H1 (cell line): ENCODE results near the gene BLVRA. TPM values are rescaled to one million over a fixed set of nuclear protein-coding genes. Genes with fewer than 3 reads are reported as not detected.

Source experiments
- CTCF ChIA-PET: fragments of 300-600 bp; sonication (Branson Sonifier 250); formaldehyde crosslinking; loops from one replicate; lab custom pipeline; 2021; ENCODE audit not compliant: partially characterized antibody; lab: Charles Lee
- POLR2A ChIA-PET: fragments of 300-600 bp; sonication (Branson Sonifier 250); formaldehyde crosslinking; loops from one replicate; lab custom pipeline; 2021; ENCODE audit warnings: inconsistent platforms; ENCODE audit not compliant: partially characterized antibody; lab: Charles Lee
- DNase-seq, 2 experiments: peaks; one replicate each; pipeline versions ENCODE4 v3.0.0 to v3.0.0-alpha.2; 2010 to 2022; ENCODE audit warnings: low spot score in 2 of 2, low read depth in 1 of 2, mixed read lengths in 1 of 2
- FAIRE-seq: peaks from 2 replicates; lab custom pipeline; 2011; peaks lifted over from hg19 to GRCh38; lab: Jason Lieb, UNC
- H2AFZ ChIP-seq: 2 replicates; pipeline ENCODE4 v1.8.1; 2012; ENCODE audit warnings: low read length, inconsistent platforms
- H2AK5ac ChIP-seq: 2 replicates; pipeline ENCODE4 v1.6.1; 2013; ENCODE audit warnings: low read depth, low read length
- H2BK120ac ChIP-seq: replicated peaks from 2 replicates; pipeline ENCODE3; 2013; ENCODE audit warnings: low read depth, low read length, inconsistent platforms
- H2BK12ac ChIP-seq: 2 replicates; pipeline ENCODE4 v1.6.1; 2013; ENCODE audit warnings: low read depth, low read length
- H2BK15ac ChIP-seq: 2 replicates; pipeline ENCODE4 v1.6.1; 2013; ENCODE audit warnings: low read length
- H2BK20ac ChIP-seq: 2 replicates; pipeline ENCODE4 v1.6.1; 2013; ENCODE audit warnings: low read length
- H2BK5ac ChIP-seq: 2 replicates; pipeline ENCODE4 v1.6.1; 2013; ENCODE audit warnings: low read depth, low read length
- H3K14ac ChIP-seq: 2 replicates; pipeline ENCODE4 v1.6.1; 2013; ENCODE audit warnings: inconsistent platforms; ENCODE audit not compliant: insufficient read length
- H3K18ac ChIP-seq: 2 replicates; pipeline ENCODE4 v1.6.1; 2013; ENCODE audit warnings: low read length; ENCODE audit errors: extremely low read depth
- H3K23ac ChIP-seq: 2 replicates; pipeline ENCODE4 v1.6.1; 2013; ENCODE audit warnings: inconsistent platforms; ENCODE audit not compliant: insufficient read length
- H3K23me2 ChIP-seq: 2 replicates; pipeline ENCODE4 v1.6.1; 2013; ENCODE audit warnings: low read depth, low read length
- H3K27ac ChIP-seq: 2 replicates; pipeline ENCODE4 v1.6.1; 2011; ENCODE audit warnings: low read depth, low read length, inconsistent platforms
- H3K27me3 ChIP-seq, 4 experiments: replicated peaks in 1 of 4; 1 replicate in 1 of 4; 2 replicates in 3 of 4; pipeline versions ENCODE4 v1.6.1 to v1.8.1; 2011 to 2013; ENCODE audit warnings: low read length in 3 of 4, mild to moderate bottlenecking in 3 of 4, inconsistent platforms in 2 of 4, mixed read lengths in 2 of 4, moderate library complexity in 1 of 4; ENCODE audit not compliant: control insufficient read depth in 3 of 4, insufficient read depth in 3 of 4; ENCODE audit errors: extremely low read depth in 1 of 4
- H3K36me3 ChIP-seq, 4 experiments: 2 replicates each; pipeline versions ENCODE4 v1.6.1 to v1.8.1; 2011 to 2013; ENCODE audit warnings: mild to moderate bottlenecking in 4 of 4, low read length in 3 of 4, moderate library complexity in 2 of 4, control low read depth in 1 of 4, inconsistent platforms in 1 of 4; ENCODE audit not compliant: insufficient read depth in 4 of 4, control insufficient read depth in 2 of 4
- H3K4ac ChIP-seq: replicated peaks from 2 replicates; pipeline ENCODE3; 2013; ENCODE audit warnings: low read length, low read depth, mixed read lengths, inconsistent platforms; ENCODE audit not compliant: insufficient read length
- H3K4me1 ChIP-seq, 4 experiments: replicated peaks in 1 of 4; 1 replicate in 1 of 4; 2 replicates in 3 of 4; pipeline versions ENCODE4 v1.6.1 to v1.8.1; 2011 to 2013; ENCODE audit warnings: low read length in 3 of 4, inconsistent platforms in 2 of 4, mixed read lengths in 1 of 4; ENCODE audit not compliant: insufficient read depth in 4 of 4, control insufficient read depth in 3 of 4
- H3K4me2 ChIP-seq, 2 experiments: 2 replicates each; pipeline versions ENCODE4 v1.6.1 to v1.8.1; 2011 to 2013; ENCODE audit warnings: low read depth in 2 of 2, low read length in 2 of 2, control low read depth in 1 of 2, inconsistent platforms in 1 of 2, mild to moderate bottlenecking in 1 of 2; ENCODE audit not compliant: insufficient read depth in 1 of 2
- H3K4me3 ChIP-seq, 4 experiments: fragments of 200-600, 300-600 bp in 1 of 4; sonication (generic), shearing (Covaris generic), sonication (Bioruptor Twin) in 1 of 4; 2 replicates each; pipeline versions ENCODE4 v1.5.1 to v1.8.1; 2011 to 2016; ENCODE audit warnings: low read length in 4 of 4, low read depth in 3 of 4, control low read depth in 2 of 4, inconsistent platforms in 2 of 4, mild to moderate bottlenecking in 2 of 4, mixed read lengths in 1 of 4, moderate library complexity in 1 of 4; ENCODE audit not compliant: insufficient read depth in 2 of 4; ENCODE audit errors: extremely low read depth in 1 of 4
- H3K56ac ChIP-seq: replicated peaks from 2 replicates; pipeline ENCODE3; 2013; ENCODE audit warnings: low read depth, mild to moderate bottlenecking, mixed read lengths, low read length, inconsistent platforms; ENCODE audit not compliant: insufficient read length
- H3K79me1 ChIP-seq: 2 replicates; pipeline ENCODE4 v1.6.1; 2013; ENCODE audit warnings: low read depth, low read length, control low read depth
- H3K79me2 ChIP-seq, 2 experiments: 2 replicates each; pipeline versions ENCODE4 v1.6.1 to v1.8.1; 2012 to 2013; ENCODE audit warnings: low read length in 2 of 2, mild to moderate bottlenecking in 2 of 2, inconsistent platforms in 1 of 2; ENCODE audit not compliant: insufficient read depth in 2 of 2, control insufficient read depth in 1 of 2
- H3K9ac ChIP-seq, 4 experiments: replicated peaks in 1 of 4; 1 replicate in 1 of 4; 2 replicates in 3 of 4; pipeline versions ENCODE4 v1.6.1 to v1.8.1; 2011 to 2013; ENCODE audit warnings: low read depth in 3 of 4, low read length in 3 of 4, control low read depth in 2 of 4, mild to moderate bottlenecking in 2 of 4, moderate library complexity in 2 of 4, inconsistent platforms in 1 of 4; ENCODE audit errors: extremely low read depth in 1 of 4
- H3K9me3 ChIP-seq, 2 experiments: 2 replicates each; pipeline versions ENCODE4 v1.6.1 to v1.8.1; 2012 to 2013; ENCODE audit warnings: mild to moderate bottlenecking in 2 of 2, moderate library complexity in 2 of 2, control low read depth in 1 of 2, inconsistent platforms in 1 of 2, low read depth in 1 of 2, low read length in 1 of 2, mixed read lengths in 1 of 2; ENCODE audit not compliant: insufficient read depth in 2 of 2
- H4K20me1 ChIP-seq, 2 experiments: replicated peaks in 1 of 2; 2 replicates each; pipeline versions ENCODE3 to v1.8.1; 2011 to 2013; ENCODE audit warnings: inconsistent platforms in 2 of 2, low read length in 2 of 2, mild to moderate bottlenecking in 1 of 2; ENCODE audit not compliant: insufficient read depth in 2 of 2, control insufficient read depth in 1 of 2
- H4K5ac ChIP-seq: 2 replicates; pipeline ENCODE4 v1.6.1; 2013; ENCODE audit warnings: low read length, low read depth, mixed read lengths, inconsistent platforms; ENCODE audit not compliant: insufficient read length
- H4K8ac ChIP-seq: 2 replicates; pipeline ENCODE4 v1.8.0; 2013; ENCODE audit warnings: mild to moderate bottlenecking, moderate library complexity, low read length, inconsistent platforms; ENCODE audit not compliant: insufficient read depth; ENCODE audit errors: extremely low read depth
- H4K91ac ChIP-seq: replicated peaks from 2 replicates; pipeline ENCODE3; 2013; ENCODE audit warnings: low read length, mixed read lengths, inconsistent platforms; ENCODE audit not compliant: insufficient read length
- CBX5 ChIP-seq: fragments of 300-800, 300-1000 bp; sonication (generic); IDR thresholded peaks from 2 replicates; pipeline ENCODE4 v1.7.1; 2016; ENCODE audit warnings: antibody characterized with exemption, low read length, low read depth
- CEBPB ChIP-seq: IDR thresholded peaks from 2 replicates; pipeline ENCODE4 v1.6.1; 2012; ENCODE audit warnings: low read depth, low read length
- JUND ChIP-seq: IDR thresholded peaks from 2 replicates; pipeline ENCODE4 v1.6.1; 2011; ENCODE audit warnings: mild to moderate bottlenecking, improper control_type of control experiment, low read length
- NRF1 ChIP-seq: IDR thresholded peaks from 2 replicates; pipeline ENCODE4 v1.6.1; 2011; ENCODE audit warnings: mild to moderate bottlenecking, low read depth, low read length, improper control_type of control experiment
- RNF2 ChIP-seq: fragments of 200-900, 300-1000 bp; sonication (generic); IDR thresholded peaks from 2 replicates; pipeline ENCODE4 v1.7.1; 2016; ENCODE audit warnings: borderline replicate concordance, low read depth, mild to moderate bottlenecking, antibody characterized with exemption, low read length; ENCODE audit not compliant: poor library complexity, severe bottlenecking; ENCODE audit errors: missing control alignments
- SIN3A ChIP-seq, 2 experiments: IDR thresholded peaks in 1 of 2; conservative IDR thresholded peaks in 1 of 2; 2 replicates each; pipeline ENCODE4 v1.6.1; 2011 to 2012; ENCODE audit warnings: low read length in 2 of 2, improper control_type of control experiment in 1 of 2, low read depth in 1 of 2, mild to moderate bottlenecking in 1 of 2
- TAF1 ChIP-seq: IDR thresholded peaks from 2 replicates; pipeline ENCODE4 v1.6.1; 2011; ENCODE audit warnings: mild to moderate bottlenecking, low read depth, low read length
- WGBS, 2 experiments: shearing (Covaris generic) in 1 of 2; methylation state at CpG; one replicate each; pipeline versions ENCODE4 v1.1.6 to v1.1.7; 2013 to 2015; ENCODE audit warnings: low lambda C conversion rate in 2 of 2, mixed read lengths in 2 of 2, inconsistent platforms in 1 of 2, low coverage in 1 of 2, missing lambda C conversion rate in 1 of 2; ENCODE audit not compliant: insufficient replicate concordance in 2 of 2, insufficient coverage in 1 of 2, insufficient read length in 1 of 2; ENCODE audit errors: extremely low coverage in 1 of 2, missing lambda C conversion rate in 1 of 2; 5-methylcytosine and 5-hydroxymethylcytosine counted together
- polyA plus RNA-seq, 7 experiments: library from polyadenylated mRNA; depleted of rRNA in 3 of 7; stranded (reverse) in 5 of 7; unstranded in 2 of 7; fragments of >200 nt in 5 of 7; fragments of 200-250 nt in 2 of 7; gene quantifications; 1 replicate in 5 of 7; 2 replicates in 1 of 7; 4 replicates in 1 of 7; pipeline versions ENCODE4 v1.2.1 to v1.2.3, GENCODE V29; 2011 to 2013; ENCODE audit warnings: missing spikeins in 2 of 7, mixed read lengths in 2 of 7
- total RNA-seq: library from RNA; stranded (reverse); fragmentation: NEBNext Ultra II Directional; extraction: Animal tissue kit (Norgen Biotek cat#: 25700); gene quantifications from 2 replicates; pipeline ENCODE4 v1.2.1, GENCODE V29; 2021

Gene BLVRA
- total and polyA plus RNA-seq, 2 of the 8 experiments (the other 6 are each of a cell fraction or from before 2014, with no cell fraction given) = 16.1 to 37.1 TPM

DNA sequence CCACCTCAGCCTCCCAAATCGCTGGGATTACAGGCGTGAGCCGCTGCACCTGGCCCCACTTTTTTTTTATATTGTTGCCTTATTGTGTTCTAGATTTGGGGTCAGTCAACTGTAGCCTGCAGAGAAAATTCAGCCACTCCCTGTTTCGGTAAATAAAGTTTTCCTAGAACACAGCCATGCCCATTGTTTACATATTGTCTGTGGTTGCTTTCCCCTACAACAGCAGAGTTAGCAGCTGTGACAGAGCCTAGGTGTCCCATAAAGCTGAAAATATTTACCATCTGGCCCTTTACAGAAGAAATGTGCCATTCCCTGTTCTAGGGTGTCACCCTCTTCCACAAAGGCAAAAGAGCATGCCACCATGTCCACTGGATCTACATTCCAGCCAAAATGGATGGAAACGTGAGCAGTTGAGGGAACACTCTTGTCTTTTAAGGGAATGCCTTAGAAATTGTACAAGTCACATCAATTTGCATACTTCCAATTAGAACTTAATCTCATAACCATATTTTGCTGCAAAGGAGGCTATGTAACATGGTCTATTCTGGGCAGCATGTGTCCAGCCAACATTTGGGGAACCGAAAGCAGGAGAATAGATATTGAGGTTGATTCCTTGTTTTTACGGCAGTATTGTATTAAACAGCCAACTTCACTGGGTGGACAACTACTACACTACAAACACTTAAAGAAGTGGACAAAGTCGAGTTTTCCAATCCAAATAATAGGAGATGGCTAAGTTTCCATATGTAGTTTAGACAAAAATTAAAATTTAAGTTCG lies 11.0 kb upstream of the BLVRA start:
- FAIRE-seq (no peak), DNase-seq (no peak)
- ChIA-PET CTCF (interaction anchor here (1.0 kb wide), 1 partner anchor 108 kb away, joined by 3 read pairs; no protein-coding TSS in a partner anchor), POLR2A (no interaction called here)
- H3K9ac ChIP-seq = no peak overlapping the region
- H2AK5ac ChIP-seq = no peak overlapping the region
- H3K79me1 ChIP-seq = no peaks in the 10 kb centered on the region
- H2AFZ ChIP-seq = no peak overlapping the region
- H4K20me1 ChIP-seq = no peaks in the 10 kb centered on the region
- H4K91ac ChIP-seq = no peak overlapping the region
- no peak overlapping the region for H2BK15ac ChIP-seq
- no peak overlapping the region for H4K8ac ChIP-seq
- H3K36me3 ChIP-seq = no peaks in the 10 kb centered on the region
- no peak overlapping the region for H3K56ac ChIP-seq
- H2BK12ac ChIP-seq = no peak overlapping the region
- no peak overlapping the region for H3K4me3 ChIP-seq
- no peak overlapping the region for H3K23ac ChIP-seq
- no peak overlapping the region for H3K4ac ChIP-seq
- H3K27ac ChIP-seq = no peak overlapping the region
- 89% methylated on average over 9 of the region's 9 CpGs; no CpG with 5 or more reads in 1 of the 2 experiments for WGBS, 2 experiments
- no peak overlapping the region for H3K14ac ChIP-seq
- H2BK120ac ChIP-seq = no peak overlapping the region
- H3K79me2 ChIP-seq = no peaks in the 10 kb centered on the region
- no peak overlapping the region for H2BK20ac ChIP-seq
- no peak overlapping the region for H3K4me2 ChIP-seq
- H2BK5ac ChIP-seq = no peak overlapping the region
- TF ChIP-seq JUND = no peak
- TF ChIP-seq RNF2 = no peak
- no peak for TF ChIP-seq SIN3A (conservative IDR thresholded peaks at IDR 0.05 in 1 of 2, IDR thresholded peaks at IDR 0.05 in 1 of 2; ENCODE audit: low read depth in 1 of 2, low read length in 2 of 2)
- TF ChIP-seq NRF1 = no peak
- TF ChIP-seq TAF1 = no peak
- no peak for TF ChIP-seq CBX5
- no peak for TF ChIP-seq CEBPB
- peaks cover 0 to 3% (median under 1%) of the 10 kb centered on the region in 4 experiments; a peak in 4 of 7 replicates for H3K4me1 ChIP-seq
- no peaks in the 10 kb centered on the region for H3K27me3 ChIP-seq
- no peaks in the 10 kb centered on the region for H3K23me2 ChIP-seq
- no peak overlapping the region for H4K5ac ChIP-seq
- no peak overlapping the region for H3K18ac ChIP-seq
- H3K9me3 ChIP-seq = no peaks in the 10 kb centered on the region
